Psoas muscle (tissue), 8 donors: Measurements from ENCODE around the gene GNG7. TPM values are rescaled to one million over a fixed set of nuclear protein-coding genes. Genes with fewer than 3 reads are reported as not detected.
A peak's percentile ranks its signal among the peaks of the same experiment; 100 is the strongest.

ENCODE experiments used
- ATAC-seq, 4 donors: fragments of 200-7000 bp; cut with Tn5 transposase; one replicate each; pipeline ENCODE4 v1.9.1; 2020; ENCODE audit warnings: moderate library complexity in 3 of 4, mild to moderate bottlenecking in 2 of 4
- DNase-seq, 2 donors: peaks; one replicate each; pipeline ENCODE4 v3.0.0-alpha.2; 2020
- H3K27ac ChIP-seq: fragments of 200-600 bp; one replicate; pipeline ENCODE4 v1.8.0; 2022
- H3K27me3 ChIP-seq, 3 donors: fragments of 200-600 bp in 1 of 3; one replicate each; pipeline versions ENCODE4 v1.6.1 to v1.8.0; 2013 to 2022; ENCODE audit warnings: low read length in 2 of 3, mild to moderate bottlenecking in 2 of 3, moderate library complexity in 1 of 3; ENCODE audit not compliant: insufficient read depth in 3 of 3
- H3K36me3 ChIP-seq, 2 donors: fragments of 200-600 bp in 1 of 2; one replicate each; pipeline versions ENCODE4 v1.6.1 to v1.8.0; 2013 to 2022; ENCODE audit warnings: low read depth in 1 of 2, mild to moderate bottlenecking in 1 of 2, moderate library complexity in 1 of 2; ENCODE audit not compliant: insufficient read depth in 1 of 2
- H3K4me1 ChIP-seq: fragments of 200-600 bp; one replicate; pipeline ENCODE4 v1.8.0; 2022
- H3K4me3 ChIP-seq: fragments of 200-600 bp; one replicate; pipeline ENCODE4 v1.8.0; 2022; ENCODE audit warnings: mild to moderate bottlenecking
- H3K9me3 ChIP-seq: fragments of 200-600 bp; one replicate; pipeline ENCODE4 v1.8.0; 2022
- CTCF ChIP-seq: fragments of 200-600 bp; IDR thresholded peaks from one replicate; pipeline ENCODE4 v1.8.0; 2022; ENCODE audit warnings: antibody characterized with exemption
- WGBS, 3 donors: extraction: QIAGEN DNeasy Blood & Tissue Kit; methylation state at CpG; one replicate each; pipeline versions ENCODE4 v1.1.6 to v1.1.7; 2013; 5-methylcytosine and 5-hydroxymethylcytosine counted together
- intact Hi-C, 2 donors: fragments of 100-400 bp; cut with DNase I; formaldehyde crosslinking; loops; one replicate each; pipeline versions ENCODE4 v1.11.0 to v1.14.2; 2022
- polyA plus RNA-seq, 3 donors: library from polyadenylated mRNA; stranded (reverse); fragments of 200-250 nt; gene quantifications; one replicate each; pipeline ENCODE4 v1.2.3, GENCODE V29; 2013
- total RNA-seq, 4 donors: library from RNA; stranded (reverse); fragmentation: NEBNext Ultra II Directional in 2 of 4; extraction: Animal tissue kit (Norgen Biotek cat#: 25700) in 2 of 4; gene quantifications; one replicate each; pipeline versions ENCODE4 v1.2.1 to v1.2.4, GENCODE V29; 2021 to 2023
- donor health status: healthy with polysubstance abuse.
- donor health status: DM: no; HTN: no; CAD: no; lungs with moderate emphysema.
- donor health status: Bipolar disorder and iron deficiency.
- donor health status: healthy.
- donor health status: DM: yes; HTN: yes; CAD: no.
- donor health status: DM: no; HTN: no; CAD: no.
- donor health status: DM: no; HTN: no; CAD: no.
- donor health status: DM: yes; HTN: yes; CAD: no.

The GNG7 gene
- total and polyA plus RNA-seq, 7 donors: 0.48 to 5.4 (median 1.2) TPM

- ATAC-seq (no peak), DNase-seq (peak; percentile 6 to 38)
- WGBS, 3 donors: 93 to 94% (median 93%) methylated on average over 30 to 38 of the region's 38 CpGs
- H3K27me3 ChIP-seq: no peaks in the 10 kb centered on the region
- no peak overlapping the region for H3K27ac ChIP-seq
- no peak for TF ChIP-seq CTCF
- intact Hi-C loops: loop anchor here in 1 of 2 donors (5.0 kb wide), 1 partner anchor 34 kb away; no protein-coding TSS in a partner anchor
- no peaks in the 10 kb centered on the region for H3K4me1 ChIP-seq
- H3K9me3 ChIP-seq: no peaks in the 10 kb centered on the region
- H3K4me3 ChIP-seq: no peak overlapping the region
- H3K36me3 ChIP-seq: peaks cover 10 to 37% of the 10 kb centered on the region in 2 donors
Observed at GRCh38 chr19:2732883-2733282, 30.4 kb upstream of the GNG7 start.

GRCh38 chr19:2732157-2732725 lies 29.7 kb upstream of the GNG7 start:
- DNase-seq (no peak), ATAC-seq (no peak)
- Histone ChIP-seq H3K36me3 (peaks cover 10 to 37% of the 10 kb centered on the region in 2 donors), H3K27ac (no peak overlapping the region), H3K27me3 (no peaks in the 10 kb centered on the region), H3K9me3 (no peaks in the 10 kb centered on the region), H3K4me1 (no peaks in the 10 kb centered on the region), H3K4me3 (no peak overlapping the region)
- WGBS, 3 donors: 90 to 94% (median 93%) methylated on average over 33 of the region's 33 CpGs
- no peak for TF ChIP-seq CTCF
- intact Hi-C loops: loop anchor here in 1 of 2 donors (5.0 kb wide), 1 partner anchor 35 kb away; no protein-coding TSS in a partner anchor

GRCh38 chr19:2731181-2731995 lies 28.9 kb upstream of the GNG7 start:
- WGBS, 3 donors: 84 to 89% (median 86%) methylated on average over 33 to 41 of the region's 41 CpGs
- peaks cover 5 to 30% of the 10 kb centered on the region in 2 donors for H3K36me3 ChIP-seq
- ATAC-seq (no peak), DNase-seq (no peak)
- intact Hi-C loops: loop anchor here in 1 of 2 donors (5.0 kb wide), 1 partner anchor 36 kb away; no protein-coding TSS in a partner anchor
- peaks cover 0 to 7% (median 2%) of the 10 kb centered on the region in 3 donors for H3K27me3 ChIP-seq
- TF ChIP-seq CTCF: no peak
- H3K4me1 ChIP-seq: no peaks in the 10 kb centered on the region
- H3K27ac ChIP-seq: no peak overlapping the region
- no peaks in the 10 kb centered on the region for H3K9me3 ChIP-seq
- H3K4me3 ChIP-seq: no peak overlapping the region

DNA sequence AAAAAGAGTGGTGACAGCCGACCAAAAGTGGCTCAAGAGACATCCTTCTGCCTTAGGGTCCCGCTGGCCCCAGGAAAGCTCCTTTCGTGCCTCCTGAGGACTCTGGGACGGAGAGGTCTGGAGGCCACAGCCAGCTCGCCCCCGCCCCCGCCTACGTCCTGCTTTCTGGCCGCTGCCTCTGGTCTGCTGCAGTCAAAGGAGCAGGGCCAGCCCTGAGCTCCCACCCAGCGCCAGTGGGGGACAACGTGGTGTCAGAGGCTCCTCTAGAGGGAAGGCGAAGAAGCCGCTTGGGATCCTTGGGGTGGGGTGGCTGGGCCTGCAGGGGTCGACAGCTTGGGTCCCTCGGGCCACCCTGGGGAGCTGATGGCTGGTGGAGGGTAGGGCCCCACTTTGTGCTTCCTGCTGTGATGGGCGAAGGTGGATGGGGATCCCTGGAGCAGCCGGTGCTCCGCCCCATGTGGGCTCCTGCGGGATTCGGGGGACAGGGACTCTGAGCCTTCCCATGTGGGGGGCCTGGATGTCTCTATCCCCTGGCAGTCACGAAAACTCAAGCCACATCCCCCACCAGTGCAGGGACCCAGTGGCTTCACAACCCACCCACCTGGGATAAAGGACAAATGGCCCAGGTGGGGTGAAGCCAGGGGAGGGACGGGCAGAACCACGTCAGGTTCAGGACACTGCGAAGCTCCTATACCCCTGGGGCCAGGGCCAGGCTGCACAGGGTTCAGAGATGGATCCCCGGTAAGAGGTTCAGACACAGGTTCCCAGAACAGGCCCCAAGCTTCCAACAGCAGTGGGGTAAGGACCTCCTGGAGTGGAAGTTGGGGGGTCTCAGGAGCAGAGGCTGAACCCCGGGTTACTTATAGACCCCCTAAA lies 27.7 kb upstream of the GNG7 start:
- H3K9me3 ChIP-seq: no peaks in the 10 kb centered on the region
- no peak for DNase-seq
- no peak overlapping the region for H3K27ac ChIP-seq
- H3K4me1 ChIP-seq: no peaks in the 10 kb centered on the region
- H3K4me3 ChIP-seq: no peak overlapping the region
- ATAC-seq: no peak
- peaks cover 0 to 18% of the 10 kb centered on the region in 2 donors for H3K36me3 ChIP-seq
- intact Hi-C loops: loop anchor here in 1 of 2 donors (5.0 kb wide), 1 partner anchor 37 kb away; no protein-coding TSS in a partner anchor
- H3K27me3 ChIP-seq: peaks cover 0 to 19% (median 6%) of the 10 kb centered on the region in 3 donors
- TF ChIP-seq CTCF: no peak
- 85 to 90% (median 85%) methylated on average over 26 of the region's 26 CpGs for WGBS, 3 donors
